ENCODE results near the gene IQCM.

Gene IQCM

DNA sequence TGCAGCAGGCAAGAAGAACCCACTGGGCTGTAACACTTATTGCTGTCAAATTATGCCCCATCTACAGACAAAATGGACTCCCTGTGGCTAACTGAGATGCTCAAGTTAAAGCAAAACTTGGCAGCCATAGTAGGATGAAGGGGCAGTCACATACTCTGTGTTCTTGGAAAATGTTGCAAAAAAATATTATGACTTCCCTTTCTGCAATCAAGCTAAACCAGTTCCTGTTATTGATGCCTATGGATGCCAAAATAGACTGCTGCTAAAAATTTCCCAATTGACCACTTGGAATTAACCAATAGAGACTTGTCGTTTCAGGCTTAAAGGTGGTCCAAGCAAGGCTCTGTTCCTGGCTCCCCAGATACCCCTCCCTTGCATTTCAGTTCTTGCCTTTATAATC is 49.5 kb downstream of the IQCM start:
- H3K4me1 ChIP-seq (ENCODE audit: control insufficient read depth in 1 of 2, insufficient read depth in 2 of 2, low read length in 2 of 2): no peaks in the 10 kb centered on the region
- no peak overlapping the region for H3K4me3 ChIP-seq (ENCODE audit: low read depth in 1 of 2, low read length in 2 of 2)
- no peak overlapping the region for H3K27ac ChIP-seq (ENCODE audit: low read length)
- H3K9me3 ChIP-seq (ENCODE audit: control insufficient read depth in 1 of 2, low read length in 2 of 2): no peaks in the 10 kb centered on the region
- H3K27me3 ChIP-seq (ENCODE audit: low read depth, low read length): no peaks in the 10 kb centered on the region
- H3K36me3 ChIP-seq (ENCODE audit: control insufficient read depth in 1 of 2, insufficient read depth in 2 of 2, low read length in 2 of 2): no peaks in the 10 kb centered on the region

GRCh38 chr4:149765630-149766029 is 50.0 kb downstream of the IQCM start:
- Histone ChIP-seq H3K4me1 (ENCODE audit: control insufficient read depth in 1 of 2, insufficient read depth in 2 of 2, low read length in 2 of 2) (no peaks in the 10 kb centered on the region), H3K27ac (ENCODE audit: low read length) (no peak overlapping the region), H3K27me3 (ENCODE audit: low read depth, low read length) (no peaks in the 10 kb centered on the region), H3K36me3 (ENCODE audit: control insufficient read depth in 1 of 2, insufficient read depth in 2 of 2, low read length in 2 of 2) (no peaks in the 10 kb centered on the region), H3K9me3 (ENCODE audit: control insufficient read depth in 1 of 2, low read length in 2 of 2) (no peaks in the 10 kb centered on the region), H3K4me3 (ENCODE audit: low read depth in 1 of 2, low read length in 2 of 2) (no peak overlapping the region)

DNA sequence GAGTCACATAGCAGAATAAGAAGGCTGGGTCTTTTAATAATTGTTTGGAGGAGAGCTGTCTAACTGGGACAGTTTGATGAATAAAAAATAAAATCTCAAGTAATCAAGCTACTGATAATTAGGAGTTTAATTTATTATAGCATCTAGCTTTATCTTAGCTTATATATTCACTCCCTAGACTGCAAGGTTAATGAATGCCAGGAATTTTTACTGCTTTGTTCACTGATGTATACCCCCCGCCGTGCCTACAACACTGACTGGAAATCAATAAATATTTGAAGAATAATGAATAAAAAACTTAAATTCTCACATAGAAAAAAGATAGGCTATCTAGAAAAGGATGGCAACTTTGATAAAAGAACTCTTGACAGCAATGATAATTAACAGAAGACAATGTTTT is 59.7 kb downstream of the IQCM start:
- no peaks in the 10 kb centered on the region for H3K27me3 ChIP-seq (ENCODE audit: low read depth, low read length)
- no peaks in the 10 kb centered on the region for H3K4me1 ChIP-seq (ENCODE audit: control insufficient read depth in 1 of 2, insufficient read depth in 2 of 2, low read length in 2 of 2)
- no peak overlapping the region for H3K27ac ChIP-seq (ENCODE audit: low read length)
- H3K4me3 ChIP-seq (ENCODE audit: low read depth in 1 of 2, low read length in 2 of 2): no peak overlapping the region
- H3K9me3 ChIP-seq (ENCODE audit: control insufficient read depth in 1 of 2, low read length in 2 of 2): no peaks in the 10 kb centered on the region
- no peaks in the 10 kb centered on the region for H3K36me3 ChIP-seq (ENCODE audit: control insufficient read depth in 1 of 2, insufficient read depth in 2 of 2, low read length in 2 of 2)

DNA sequence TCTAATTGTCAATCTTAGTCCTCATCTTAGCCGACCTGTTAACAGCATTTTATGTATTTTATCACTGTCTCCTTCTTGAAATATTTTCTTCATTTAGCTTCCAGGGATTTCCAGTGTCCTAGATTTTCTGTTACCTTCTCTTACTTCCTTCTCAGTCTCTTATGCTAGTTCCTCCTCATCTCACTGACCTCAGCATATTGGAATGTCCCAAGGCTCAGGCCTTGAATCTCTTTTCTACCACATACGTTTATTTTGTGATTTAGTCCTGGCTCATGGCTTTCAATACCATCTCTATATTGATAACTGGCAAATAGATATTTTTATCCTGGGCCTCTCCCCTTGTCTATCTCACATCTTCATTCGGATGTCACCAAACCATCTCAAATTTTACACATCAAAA is 61.1 kb downstream of the IQCM start:
- H3K4me3 ChIP-seq (ENCODE audit: low read depth in 1 of 2, low read length in 2 of 2): no peak overlapping the region
- H3K27ac ChIP-seq (ENCODE audit: low read length): no peak overlapping the region
- H3K4me1 ChIP-seq (ENCODE audit: control insufficient read depth in 1 of 2, insufficient read depth in 2 of 2, low read length in 2 of 2): no peaks in the 10 kb centered on the region
- no peaks in the 10 kb centered on the region for H3K27me3 ChIP-seq (ENCODE audit: low read depth, low read length)
- no peaks in the 10 kb centered on the region for H3K36me3 ChIP-seq (ENCODE audit: control insufficient read depth in 1 of 2, insufficient read depth in 2 of 2, low read length in 2 of 2)
- no peaks in the 10 kb centered on the region for H3K9me3 ChIP-seq (ENCODE audit: control insufficient read depth in 1 of 2, low read length in 2 of 2)

- Histone ChIP-seq H3K4me1 (ENCODE audit: control insufficient read depth in 1 of 2, insufficient read depth in 2 of 2, low read length in 2 of 2) (no peaks in the 10 kb centered on the region), H3K27ac (ENCODE audit: low read length) (no peak overlapping the region), H3K36me3 (ENCODE audit: control insufficient read depth in 1 of 2, insufficient read depth in 2 of 2, low read length in 2 of 2) (no peaks in the 10 kb centered on the region), H3K4me3 (ENCODE audit: low read depth in 1 of 2, low read length in 2 of 2) (no peak overlapping the region), H3K9me3 (ENCODE audit: control insufficient read depth in 1 of 2, low read length in 2 of 2) (no peaks in the 10 kb centered on the region), H3K27me3 (ENCODE audit: low read depth, low read length) (no peaks in the 10 kb centered on the region)
Measured at GRCh38 chr4:149752729-149753128, 62.9 kb downstream of the IQCM start.

DNA sequence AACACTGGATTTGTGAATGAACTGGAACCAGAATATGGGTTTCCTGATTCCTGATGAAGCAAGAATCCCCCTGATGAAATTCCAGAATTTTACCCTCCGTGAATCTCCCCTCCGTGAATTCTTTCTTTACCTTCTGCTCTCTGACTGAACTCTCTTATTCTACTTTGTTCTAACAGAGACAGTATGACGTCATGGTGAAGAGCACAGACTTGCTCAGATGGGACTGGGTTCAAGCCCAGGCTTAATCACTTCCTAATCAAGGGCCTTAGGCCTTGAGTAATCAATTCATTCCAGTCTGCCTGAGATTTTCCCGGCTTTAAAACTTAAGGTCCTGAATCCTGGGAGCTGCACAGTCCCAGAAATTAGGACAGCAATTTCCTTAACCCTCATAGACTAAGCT is 64.5 kb downstream of the IQCM start:
- Histone ChIP-seq H3K9me3 (ENCODE audit: control insufficient read depth in 1 of 2, low read length in 2 of 2) (no peaks in the 10 kb centered on the region), H3K36me3 (ENCODE audit: control insufficient read depth in 1 of 2, insufficient read depth in 2 of 2, low read length in 2 of 2) (no peaks in the 10 kb centered on the region), H3K27me3 (ENCODE audit: low read depth, low read length) (no peaks in the 10 kb centered on the region), H3K27ac (ENCODE audit: low read length) (no peak overlapping the region), H3K4me1 (ENCODE audit: control insufficient read depth in 1 of 2, insufficient read depth in 2 of 2, low read length in 2 of 2) (no peaks in the 10 kb centered on the region), H3K4me3 (ENCODE audit: low read depth in 1 of 2, low read length in 2 of 2) (no peak overlapping the region)

DNA sequence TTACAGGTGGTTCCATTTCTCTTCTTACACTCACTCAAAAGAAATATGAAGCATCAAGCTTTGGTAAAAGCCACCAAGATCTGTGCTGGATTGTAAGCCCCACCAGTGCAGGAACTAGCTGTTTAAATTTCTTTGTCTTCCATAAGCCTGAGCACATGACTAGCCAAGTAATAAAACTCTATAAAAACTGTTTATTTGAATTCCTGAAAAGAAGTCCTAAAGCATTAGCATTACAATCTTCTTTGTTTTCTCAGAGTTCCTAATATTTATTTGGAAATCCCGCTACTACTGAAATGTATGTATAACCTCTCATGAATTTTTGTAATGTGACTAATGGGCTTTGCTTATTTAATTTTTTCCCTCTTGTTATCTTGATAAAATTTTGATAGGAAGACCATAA is 65.9 kb downstream of the IQCM start:
- Histone ChIP-seq H3K36me3 (ENCODE audit: control insufficient read depth in 1 of 2, insufficient read depth in 2 of 2, low read length in 2 of 2) (no peaks in the 10 kb centered on the region), H3K4me3 (ENCODE audit: low read depth in 1 of 2, low read length in 2 of 2) (no peak overlapping the region), H3K27ac (ENCODE audit: low read length) (no peak overlapping the region), H3K9me3 (ENCODE audit: control insufficient read depth in 1 of 2, low read length in 2 of 2) (no peaks in the 10 kb centered on the region), H3K27me3 (ENCODE audit: low read depth, low read length) (no peaks in the 10 kb centered on the region), H3K4me1 (ENCODE audit: control insufficient read depth in 1 of 2, insufficient read depth in 2 of 2, low read length in 2 of 2) (no peaks in the 10 kb centered on the region)

GRCh38 chr4:149747646-149748045 is 68.0 kb downstream of the IQCM start:
- Histone ChIP-seq H3K4me1 (ENCODE audit: control insufficient read depth in 1 of 2, insufficient read depth in 2 of 2, low read length in 2 of 2) (no peaks in the 10 kb centered on the region), H3K27ac (ENCODE audit: low read length) (no peak overlapping the region), H3K27me3 (ENCODE audit: low read depth, low read length) (no peaks in the 10 kb centered on the region), H3K9me3 (ENCODE audit: control insufficient read depth in 1 of 2, low read length in 2 of 2) (no peaks in the 10 kb centered on the region), H3K4me3 (ENCODE audit: low read depth in 1 of 2, low read length in 2 of 2) (no peak overlapping the region), H3K36me3 (ENCODE audit: control insufficient read depth in 1 of 2, insufficient read depth in 2 of 2, low read length in 2 of 2) (no peaks in the 10 kb centered on the region)

DNA sequence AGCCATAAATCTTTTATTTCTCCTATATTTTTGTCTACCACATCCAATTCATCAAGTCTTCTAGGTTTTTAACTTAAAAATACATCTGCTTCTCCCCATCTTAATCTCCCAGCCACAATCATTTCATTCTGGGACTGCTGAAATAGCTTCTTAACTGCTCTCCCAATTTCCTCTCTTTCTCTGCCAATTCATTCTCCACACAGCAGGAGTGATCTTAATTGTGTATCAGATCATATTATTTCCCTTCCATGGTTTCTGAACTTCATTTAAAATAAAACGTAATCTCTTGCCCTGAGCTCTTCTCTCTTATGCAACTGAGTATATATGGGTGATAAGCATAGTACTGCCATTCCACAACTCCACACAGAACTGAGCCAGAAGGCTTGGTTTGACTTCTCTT is 69.4 kb downstream of the IQCM start:
- Histone ChIP-seq H3K36me3 (ENCODE audit: control insufficient read depth in 1 of 2, insufficient read depth in 2 of 2, low read length in 2 of 2) (no peaks in the 10 kb centered on the region), H3K27me3 (ENCODE audit: low read depth, low read length) (no peaks in the 10 kb centered on the region), H3K9me3 (ENCODE audit: control insufficient read depth in 1 of 2, low read length in 2 of 2) (no peaks in the 10 kb centered on the region), H3K4me3 (ENCODE audit: low read depth in 1 of 2, low read length in 2 of 2) (no peak overlapping the region), H3K4me1 (ENCODE audit: control insufficient read depth in 1 of 2, insufficient read depth in 2 of 2, low read length in 2 of 2) (no peaks in the 10 kb centered on the region), H3K27ac (ENCODE audit: low read length) (no peak overlapping the region)

- no peak overlapping the region for H3K4me3 ChIP-seq (ENCODE audit: low read depth in 1 of 2, low read length in 2 of 2)
- no peaks in the 10 kb centered on the region for H3K4me1 ChIP-seq (ENCODE audit: control insufficient read depth in 1 of 2, insufficient read depth in 2 of 2, low read length in 2 of 2)
- H3K27ac ChIP-seq (ENCODE audit: low read length): no peak overlapping the region
- no peaks in the 10 kb centered on the region for H3K27me3 ChIP-seq (ENCODE audit: low read depth, low read length)
- H3K9me3 ChIP-seq (ENCODE audit: control insufficient read depth in 1 of 2, low read length in 2 of 2): no peaks in the 10 kb centered on the region
- no peaks in the 10 kb centered on the region for H3K36me3 ChIP-seq (ENCODE audit: control insufficient read depth in 1 of 2, insufficient read depth in 2 of 2, low read length in 2 of 2)
Measured at GRCh38 chr4:149741186-149741831, 74.3 kb downstream of the IQCM start.

GRCh38 chr4:149738156-149738555 is 77.5 kb downstream of the IQCM start:
- no peaks in the 10 kb centered on the region for H3K36me3 ChIP-seq (ENCODE audit: control insufficient read depth in 1 of 2, insufficient read depth in 2 of 2, low read length in 2 of 2)
- no peaks in the 10 kb centered on the region for H3K4me1 ChIP-seq (ENCODE audit: control insufficient read depth in 1 of 2, insufficient read depth in 2 of 2, low read length in 2 of 2)
- no peak overlapping the region for H3K27ac ChIP-seq (ENCODE audit: low read length)
- no peaks in the 10 kb centered on the region for H3K27me3 ChIP-seq (ENCODE audit: low read depth, low read length)
- H3K9me3 ChIP-seq (ENCODE audit: control insufficient read depth in 1 of 2, low read length in 2 of 2): no peaks in the 10 kb centered on the region
- no peak overlapping the region for H3K4me3 ChIP-seq (ENCODE audit: low read depth in 1 of 2, low read length in 2 of 2)

DNA sequence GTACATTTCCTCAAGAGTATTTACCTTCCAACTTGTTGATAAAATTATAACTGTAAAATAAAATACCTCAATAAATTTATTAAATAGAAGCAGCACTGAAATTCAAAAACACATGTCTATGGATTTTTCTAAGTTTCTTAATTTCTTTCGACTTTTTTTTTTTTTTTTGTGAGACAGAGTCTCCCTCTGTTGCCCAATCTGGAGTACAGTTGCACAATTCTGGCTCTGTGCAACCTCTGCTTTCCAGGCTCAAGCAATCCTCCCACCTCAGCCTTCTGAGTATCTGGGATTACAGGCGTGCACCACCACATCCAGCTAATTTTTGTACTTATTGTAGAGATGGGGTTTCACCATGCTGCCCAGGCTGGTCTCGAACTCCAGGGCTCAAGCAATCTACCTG is 79.8 kb downstream of the IQCM start:
- Histone ChIP-seq H3K9me3 (ENCODE audit: control insufficient read depth in 1 of 2, low read length in 2 of 2) (no peaks in the 10 kb centered on the region), H3K27ac (ENCODE audit: low read length) (no peak overlapping the region), H3K4me1 (ENCODE audit: control insufficient read depth in 1 of 2, insufficient read depth in 2 of 2, low read length in 2 of 2) (no peaks in the 10 kb centered on the region), H3K36me3 (ENCODE audit: control insufficient read depth in 1 of 2, insufficient read depth in 2 of 2, low read length in 2 of 2) (no peaks in the 10 kb centered on the region), H3K4me3 (ENCODE audit: low read depth in 1 of 2, low read length in 2 of 2) (no peak overlapping the region), H3K27me3 (ENCODE audit: low read depth, low read length) (no peaks in the 10 kb centered on the region)

Measured in muscle layer of duodenum (tissue), 2 donors.